Suprapubic skin (tissue), 3 donors: Measurements from ENCODE around the gene CHMP2B.

ENCODE experiments used
- CTCF ChIP-seq, 2 donors: fragments of 200-600 bp in 1 of 2; fragments of 450-650 bp in 1 of 2; sonication (generic) in 1 of 2; IDR thresholded peaks; one replicate each; pipeline ENCODE4 v1.5.1; 2016 to 2019; ENCODE audit warnings: antibody characterized with exemption in 2 of 2, mild to moderate bottlenecking in 1 of 2, moderate library complexity in 1 of 2
- EP300 ChIP-seq: sonication (generic); formaldehyde crosslinking; IDR thresholded peaks from one replicate; pipeline ENCODE4 v1.6.1; 2017; ENCODE audit warnings: antibody characterized with exemption
- POLR2A ChIP-seq, 2 donors: fragments of 450-650 bp; IDR thresholded peaks; one replicate each; pipeline ENCODE4 v1.6.1; 2017; ENCODE audit warnings: antibody characterized with exemption in 2 of 2, mild to moderate bottlenecking in 2 of 2, moderate library complexity in 2 of 2

GRCh38 chr3:87233805-87234204 is 6.7 kb downstream of the CHMP2B start:
- no peak for TF ChIP-seq CTCF (IDR thresholded peaks at IDR 0.05)
- no peak for TF ChIP-seq POLR2A (IDR thresholded peaks at IDR 0.05)
- no peak for TF ChIP-seq EP300
